ENCODE results near the gene GNS. TPM values are rescaled to one million over a fixed set of nuclear protein-coding genes. Genes with fewer than 3 reads are reported as not detected.

Gene GNS
- polyA plus RNA-seq (2012; ENCODE audit: missing spikeins), result 15.7 TPM

DNA sequence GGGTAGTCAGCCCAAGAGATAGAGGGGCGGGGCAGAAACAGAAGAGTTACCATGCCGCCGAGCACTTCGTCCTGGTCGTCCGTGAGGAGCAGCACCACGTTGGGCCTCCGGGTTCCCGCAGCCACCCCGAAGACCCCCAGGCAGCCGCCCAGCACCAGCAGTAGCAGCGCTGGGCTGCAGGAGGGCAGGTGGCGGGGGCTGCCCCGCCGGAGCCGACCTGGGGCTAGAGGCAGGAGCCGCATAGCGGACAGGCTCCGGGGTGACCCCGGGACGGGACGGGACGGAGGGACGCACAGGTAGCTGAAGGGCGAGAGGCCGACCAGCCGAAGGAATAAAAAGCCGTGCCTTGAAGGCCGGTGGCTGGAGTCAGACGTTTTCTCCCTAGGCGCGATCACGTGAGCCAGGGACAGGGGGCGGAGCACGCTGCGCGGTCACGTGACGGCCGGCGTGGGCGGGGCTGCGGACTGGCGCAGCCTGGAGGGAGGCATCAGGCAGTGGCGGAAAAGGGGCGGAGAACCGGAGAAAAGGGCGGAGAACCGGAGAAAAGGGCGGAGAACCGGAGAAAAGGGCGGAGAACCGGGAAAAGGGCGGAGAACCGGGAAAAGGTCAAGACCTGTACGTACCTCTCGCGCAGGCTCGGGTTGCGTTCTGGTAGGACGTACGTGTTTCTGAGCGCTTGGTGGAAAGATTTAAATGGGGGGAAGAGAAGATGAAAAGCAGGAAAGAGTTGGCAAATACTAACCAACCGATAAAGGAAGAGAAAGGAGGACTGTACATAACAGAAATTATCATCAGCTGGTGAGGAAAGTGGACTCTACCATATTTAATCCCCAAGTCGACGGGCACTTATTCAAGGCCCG lies at the start of gene GNS:
TSS of gene GNS (minus strand) at position 372 of the 860 bp plus-strand sequence. CDS start at position 242, 130 bp downstream.
- FAIRE-seq (peak; percentile 98), DNase-seq (ENCODE audit: insufficient read length) (peak; percentile 90)
- peak; percentile 62; the same call in 1 of the 2 replicates for TF ChIP-seq POLR2A (IDR thresholded peaks at IDR 0.05; ENCODE audit: low read depth, low read length)
- no peak for TF ChIP-seq TAF1 (IDR thresholded peaks at IDR 0.05; ENCODE audit: borderline replicate concordance, low read depth, low read length)
- no peak for TF ChIP-seq POLR2AphosphoS5 (IDR thresholded peaks at IDR 0.05; ENCODE audit: low read depth, low read length)

DNA sequence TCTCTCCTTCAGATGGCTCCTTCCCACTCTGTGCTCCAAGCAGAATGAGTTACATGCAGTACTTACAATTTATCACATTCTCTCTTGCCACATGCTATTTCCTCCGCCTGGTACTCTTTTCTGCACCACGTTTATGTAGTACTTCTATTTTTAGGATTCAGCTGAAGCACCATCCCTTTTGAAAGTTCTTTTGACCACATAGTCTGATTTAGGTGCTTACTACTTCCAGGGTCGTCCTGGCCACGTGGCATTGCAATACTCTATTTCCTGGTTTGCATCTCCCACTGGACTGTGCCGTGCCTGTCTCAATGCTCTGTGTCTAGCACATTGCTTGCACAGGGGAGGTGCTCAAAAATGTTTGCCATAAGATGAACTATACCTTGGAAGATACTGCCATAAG lies 48.9 kb upstream of the GNS start:
- DNase-seq (ENCODE audit: insufficient read length) (no peak), FAIRE-seq (no peak)
- no peak for TF ChIP-seq POLR2A (IDR thresholded peaks at IDR 0.05; ENCODE audit: low read depth, low read length)

DNA sequence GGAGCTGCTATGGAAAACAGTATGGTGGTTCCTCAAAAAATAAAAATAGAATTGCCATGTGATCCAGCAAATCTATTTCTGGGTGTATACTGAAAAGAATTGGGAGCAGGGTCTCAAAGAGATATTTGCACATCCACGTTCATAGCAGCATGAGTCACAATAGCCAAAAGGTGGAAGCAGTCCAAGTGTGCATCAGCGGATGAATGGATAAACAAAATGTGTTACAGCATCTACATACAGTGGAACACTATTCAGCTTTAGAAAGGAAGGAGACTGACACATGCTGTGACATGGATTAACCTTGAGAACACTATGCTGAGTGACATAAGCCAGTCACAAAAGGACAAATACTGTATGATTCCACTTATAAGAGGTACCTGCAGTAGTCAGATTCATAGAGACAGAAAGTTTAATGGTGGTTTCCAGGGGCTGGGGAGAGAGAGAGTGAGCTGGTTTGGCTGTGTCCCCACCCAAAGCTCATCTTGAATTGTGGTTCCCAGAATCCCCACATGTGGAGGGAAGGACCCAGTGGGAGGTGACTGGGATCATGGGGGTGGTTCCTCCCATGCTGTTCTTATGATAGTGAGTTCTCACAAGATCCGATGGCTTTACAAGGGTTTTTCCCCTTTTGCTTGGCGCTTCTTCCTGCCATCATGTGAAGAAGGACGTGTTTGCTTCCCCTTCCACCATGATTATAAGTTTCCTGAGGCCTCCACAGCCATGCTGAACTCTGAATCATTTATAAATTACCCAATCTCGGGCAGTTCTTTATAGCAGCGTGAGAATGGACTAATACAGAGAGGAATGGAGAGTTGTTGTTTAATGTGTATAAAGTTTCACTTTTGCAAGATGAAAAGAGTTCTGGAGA lies 47.6 kb upstream of the GNS start:
- no peak for FAIRE-seq
- DNase-seq (ENCODE audit: insufficient read length), result no peak

DNA sequence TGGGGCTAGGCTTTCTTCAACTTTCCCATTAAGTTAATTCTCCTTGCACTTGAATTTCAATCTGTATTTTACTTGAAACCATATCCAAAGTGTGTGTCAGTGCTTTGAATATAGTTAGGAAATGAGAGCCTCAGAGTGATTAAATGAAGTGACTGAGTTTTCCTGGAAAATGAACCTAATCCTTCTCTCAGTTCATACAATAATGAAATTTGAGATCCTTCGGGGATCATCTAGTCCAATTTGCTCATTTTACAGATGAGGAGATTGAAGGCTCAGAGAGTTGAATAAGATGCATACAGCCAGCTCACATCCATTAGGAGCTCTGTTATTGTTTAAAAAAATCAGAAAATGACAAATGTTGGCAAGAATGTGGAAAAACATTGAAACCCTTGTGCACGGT lies 47.0 kb upstream of the GNS start:
- no peak for FAIRE-seq
- DNase-seq (ENCODE audit: insufficient read length), result no peak
- TF ChIP-seq TAF1 (IDR thresholded peaks at IDR 0.05; ENCODE audit: borderline replicate concordance, low read depth, low read length) (no peak), POLR2AphosphoS5 (IDR thresholded peaks at IDR 0.05; ENCODE audit: low read depth, low read length) (no peak), POLR2A (IDR thresholded peaks at IDR 0.05; ENCODE audit: low read depth, low read length) (no peak)

More for the DNA sequence above, 47.6 kb upstream of the GNS start:
- no peak for TF ChIP-seq TAF1 (IDR thresholded peaks at IDR 0.05; ENCODE audit: borderline replicate concordance, low read depth, low read length)
- no peak for TF ChIP-seq POLR2AphosphoS5 (IDR thresholded peaks at IDR 0.05; ENCODE audit: low read depth, low read length)
- TF ChIP-seq POLR2A (IDR thresholded peaks at IDR 0.05; ENCODE audit: low read depth, low read length), result no peak

DNA sequence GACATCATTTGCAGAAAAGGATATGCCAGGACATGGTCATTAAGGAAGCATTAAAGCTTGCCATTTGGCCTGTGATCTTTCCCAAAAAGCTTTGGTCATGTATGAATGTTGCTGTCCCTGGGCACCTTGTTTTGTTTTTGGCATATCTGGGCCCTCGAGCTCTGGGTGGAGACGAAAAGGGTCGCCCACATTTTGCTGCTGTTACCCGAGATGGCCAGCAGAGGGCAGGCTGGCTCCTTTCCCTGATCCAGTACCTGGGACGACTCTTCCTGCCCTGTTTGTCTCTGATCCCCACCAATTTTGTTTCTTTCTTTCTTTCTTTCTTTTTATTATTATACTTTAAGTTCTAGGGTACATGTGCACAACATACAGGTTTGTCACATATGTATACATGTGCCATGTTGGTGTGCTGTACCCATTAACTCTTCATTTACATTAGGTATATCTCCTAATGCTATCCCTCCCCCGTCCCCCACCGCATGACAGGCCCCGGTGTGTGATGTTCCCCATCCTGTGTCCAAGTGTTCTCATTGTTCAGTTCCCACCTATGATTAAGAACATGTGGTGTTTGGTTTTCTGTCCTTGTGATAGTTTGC lies 43.1 kb upstream of the GNS start:
- peak; percentile 36 for DNase-seq (ENCODE audit: insufficient read length)
- FAIRE-seq, result peak; percentile 88

DNA sequence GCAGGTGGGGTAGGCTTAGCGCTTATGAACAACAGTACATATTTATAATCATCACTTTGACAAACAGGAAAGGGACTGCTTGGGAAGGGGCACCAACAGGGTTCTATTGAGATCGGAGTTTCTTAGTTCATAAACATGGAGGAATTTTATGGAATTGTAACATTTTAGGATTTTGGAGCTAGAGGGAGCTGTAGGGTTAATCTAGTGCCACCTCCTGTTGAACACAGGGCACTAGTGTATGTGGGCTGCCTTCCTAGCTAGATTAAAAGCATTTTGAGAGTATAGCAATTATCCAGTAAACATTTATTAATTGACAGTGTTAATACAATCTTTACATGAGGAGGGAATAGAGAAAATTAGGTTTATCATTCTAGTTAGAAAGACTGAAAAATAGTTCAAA lies 42.2 kb upstream of the GNS start:
- DNase-seq (ENCODE audit: insufficient read length) (no peak), FAIRE-seq (no peak)
- TF ChIP-seq POLR2AphosphoS5 (IDR thresholded peaks at IDR 0.05; ENCODE audit: low read depth, low read length) (no peak), TAF1 (IDR thresholded peaks at IDR 0.05; ENCODE audit: borderline replicate concordance, low read depth, low read length) (no peak), POLR2A (IDR thresholded peaks at IDR 0.05; ENCODE audit: low read depth, low read length) (no peak)

DNA sequence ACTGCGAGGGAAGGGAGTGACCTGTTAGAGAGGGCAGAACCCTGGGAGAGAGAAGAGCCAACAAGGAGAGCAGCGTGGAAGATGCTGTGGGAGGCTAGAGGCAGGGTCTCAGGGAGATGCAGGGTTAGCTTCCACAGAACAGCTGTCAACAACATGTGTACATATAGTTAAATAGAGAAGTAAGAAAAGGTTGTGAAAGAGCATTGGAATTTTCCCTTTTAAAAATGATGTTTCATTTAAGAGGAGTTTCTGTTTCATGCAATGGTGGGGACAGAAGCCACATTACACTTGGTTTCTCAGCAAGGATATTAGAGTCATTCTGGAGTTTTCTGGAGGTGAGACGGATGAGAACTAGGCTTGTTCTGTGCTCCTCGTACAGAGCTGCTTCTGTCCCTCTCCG lies 41.4 kb upstream of the GNS start:
- DNase-seq (ENCODE audit: insufficient read length), result no peak
- TF ChIP-seq POLR2AphosphoS5 (IDR thresholded peaks at IDR 0.05; ENCODE audit: low read depth, low read length) (no peak), TAF1 (IDR thresholded peaks at IDR 0.05; ENCODE audit: borderline replicate concordance, low read depth, low read length) (no peak), POLR2A (IDR thresholded peaks at IDR 0.05; ENCODE audit: low read depth, low read length) (no peak)
- FAIRE-seq, result no peak

DNA sequence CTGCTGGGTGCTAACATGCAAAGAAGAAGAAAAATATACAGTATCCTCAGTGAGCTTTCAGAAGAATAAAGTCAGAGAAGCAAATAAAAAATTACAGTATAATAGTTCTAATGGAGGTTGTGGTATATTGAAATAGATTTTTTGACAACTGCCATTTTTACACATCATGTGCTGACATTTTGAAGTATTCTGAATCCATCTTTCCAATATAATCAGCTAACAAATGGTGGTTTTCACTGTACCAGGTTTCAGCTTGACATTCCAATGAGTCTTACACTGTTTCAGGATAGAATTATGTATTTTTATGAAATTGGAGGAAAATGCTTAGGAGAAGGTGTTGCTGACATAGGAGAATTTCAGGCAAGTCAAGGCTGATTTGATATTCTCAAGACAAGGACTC lies 39.0 kb upstream of the GNS start:
- TF ChIP-seq POLR2AphosphoS5 (IDR thresholded peaks at IDR 0.05; ENCODE audit: low read depth, low read length) (no peak), POLR2A (IDR thresholded peaks at IDR 0.05; ENCODE audit: low read depth, low read length) (no peak), TAF1 (IDR thresholded peaks at IDR 0.05; ENCODE audit: borderline replicate concordance, low read depth, low read length) (no peak)
- no peak for FAIRE-seq
- DNase-seq (ENCODE audit: insufficient read length), result no peak

DNA sequence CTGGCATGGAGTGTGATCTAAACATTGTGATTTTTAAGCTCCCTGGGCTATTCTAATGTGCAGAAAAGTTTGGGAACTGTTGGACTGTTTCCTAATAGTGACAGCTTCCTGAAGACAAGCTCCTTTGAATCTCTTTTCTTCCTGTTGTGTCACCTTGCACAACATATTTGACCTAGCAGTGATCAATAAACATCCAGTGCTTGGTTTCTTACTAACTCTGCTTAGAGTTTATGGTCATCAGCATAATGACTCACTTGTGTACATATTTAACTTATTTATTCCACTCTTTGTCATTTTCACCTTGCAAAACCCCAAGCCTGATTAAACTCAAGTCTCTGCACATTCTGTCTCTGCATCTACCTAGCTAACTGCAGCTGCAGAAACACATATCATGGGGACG lies 38.0 kb upstream of the GNS start:
- FAIRE-seq (no peak), DNase-seq (ENCODE audit: insufficient read length) (no peak)
- TF ChIP-seq TAF1 (IDR thresholded peaks at IDR 0.05; ENCODE audit: borderline replicate concordance, low read depth, low read length) (no peak), POLR2AphosphoS5 (IDR thresholded peaks at IDR 0.05; ENCODE audit: low read depth, low read length) (no peak), POLR2A (IDR thresholded peaks at IDR 0.05; ENCODE audit: low read depth, low read length) (no peak)

DNA sequence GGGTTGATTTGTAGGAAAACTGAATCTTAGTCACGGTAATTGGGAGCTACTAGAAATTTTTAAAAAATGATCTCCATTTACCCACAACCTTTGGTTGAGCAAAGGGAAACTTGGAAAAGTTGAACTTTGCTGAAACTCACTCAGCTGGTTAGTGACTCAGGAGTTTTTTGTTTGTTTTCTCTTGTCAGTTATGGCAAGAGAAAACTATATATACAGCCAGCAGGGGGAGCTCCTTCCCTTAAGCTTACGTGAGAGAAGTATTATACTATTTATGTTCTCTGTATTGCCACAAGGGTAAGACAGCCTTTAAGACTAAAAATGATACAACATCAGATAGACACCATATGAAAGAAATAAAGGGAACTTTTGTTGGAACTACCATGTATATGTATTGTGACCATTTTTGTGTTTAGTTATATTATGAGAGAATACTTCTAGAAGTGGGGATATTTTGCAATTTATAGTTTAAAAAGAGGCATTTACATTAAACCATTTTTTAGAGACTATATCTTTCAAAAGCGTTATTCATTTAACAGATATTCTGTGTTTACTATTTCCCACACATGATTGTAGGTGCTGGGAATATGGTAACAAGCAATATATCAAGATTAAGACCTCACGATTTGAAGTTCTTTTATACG lies 37.1 kb upstream of the GNS start:
- DNase-seq (ENCODE audit: insufficient read length) (no peak), FAIRE-seq (no peak)
- TF ChIP-seq POLR2A (IDR thresholded peaks at IDR 0.05; ENCODE audit: low read depth, low read length), result no peak
- TF ChIP-seq POLR2AphosphoS5 (IDR thresholded peaks at IDR 0.05; ENCODE audit: low read depth, low read length), result no peak
- TF ChIP-seq TAF1 (IDR thresholded peaks at IDR 0.05; ENCODE audit: borderline replicate concordance, low read depth, low read length), result no peak

DNA sequence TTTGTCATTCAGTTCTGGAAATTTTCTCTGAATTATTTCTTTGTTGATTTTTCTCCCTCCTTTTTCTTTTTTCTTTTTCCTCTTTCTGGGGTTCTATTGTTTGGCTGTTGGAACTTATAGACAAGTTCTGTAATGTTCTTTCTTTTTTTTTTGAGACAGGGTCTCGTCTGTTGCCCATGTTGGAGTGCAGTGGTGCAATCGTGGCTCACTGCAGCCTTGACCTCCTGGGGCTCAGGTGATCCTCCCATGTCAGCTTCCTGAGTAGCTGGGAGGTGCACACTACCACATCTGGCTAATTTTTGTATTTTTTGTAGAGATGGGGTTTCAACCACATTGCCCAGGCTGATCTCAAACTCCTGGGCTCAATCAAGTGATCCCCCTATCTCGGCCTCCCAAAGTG lies 35.1 kb upstream of the GNS start:
- no peak for FAIRE-seq
- DNase-seq (ENCODE audit: insufficient read length), result no peak
- TF ChIP-seq POLR2A (IDR thresholded peaks at IDR 0.05; ENCODE audit: low read depth, low read length), result no peak
- no peak for TF ChIP-seq POLR2AphosphoS5 (IDR thresholded peaks at IDR 0.05; ENCODE audit: low read depth, low read length)
- TF ChIP-seq TAF1 (IDR thresholded peaks at IDR 0.05; ENCODE audit: borderline replicate concordance, low read depth, low read length), result no peak

Data from GM12892 (cell line).